HL-60 (cell line): ENCODE results near the gene FCN1.

Experiments used
- CTCF ChIP-seq: IDR thresholded peaks from one replicate; pipeline ENCODE4 v1.5.1; 2011; ENCODE audit warnings: low read length, control low read depth, inconsistent platforms; ENCODE audit not compliant: insufficient read depth
- GABPA ChIP-seq: IDR thresholded peaks from 2 replicates; pipeline ENCODE4 v1.6.1; 2012; ENCODE audit warnings: low read depth
- POLR2AphosphoS5 ChIP-seq: IDR thresholded peaks from 2 replicates; pipeline ENCODE4 v1.6.1; 2012; ENCODE audit warnings: low read depth
- REST ChIP-seq: IDR thresholded peaks from 2 replicates; pipeline ENCODE4 v1.6.1; 2012; ENCODE audit warnings: low read depth; ENCODE audit not compliant: insufficient replicate concordance
- SPI1 ChIP-seq: IDR thresholded peaks from 2 replicates; pipeline ENCODE4 v1.6.1; 2012; ENCODE audit warnings: low read depth, mild to moderate bottlenecking, borderline replicate concordance

GRCh38 chr9:134888603-134889190 is 29.0 kb downstream of the FCN1 start:
- TF ChIP-seq POLR2AphosphoS5 (no peak), REST (no peak), CTCF (no peak), SPI1 (no peak), GABPA (no peak)
